Right renal pelvis (tissue), 4 donors: ENCODE measurements around the gene TUBB2A. TPM values are rescaled to one million over a fixed set of nuclear protein-coding genes. Genes with fewer than 3 reads are reported as not detected.
"Not testable (repeated sequence)": the region's sequence is repeated elsewhere in the genome, so short reads cannot be mapped to it uniquely, and the experiment has no call there.

Experiments used
- DNase-seq, 4 donors: peaks; one replicate each; pipeline ENCODE4 v3.0.0-alpha.2; 2013; ENCODE audit warnings: low read depth in 4 of 4, low spot score in 3 of 4, missing footprints in 1 of 4
- polyA plus RNA-seq, 4 donors: library from polyadenylated mRNA; unstranded; fragments of 120-200 nt; gene quantifications; one replicate each; pipeline ENCODE4 v1.2.1, GENCODE V29; 2013; ENCODE audit not compliant: insufficient read length in 4 of 4

TUBB2A gene
- polyA plus RNA-seq, 4 donors, result 45.8 to 78.6 (median 59.0) TPM

DNA sequence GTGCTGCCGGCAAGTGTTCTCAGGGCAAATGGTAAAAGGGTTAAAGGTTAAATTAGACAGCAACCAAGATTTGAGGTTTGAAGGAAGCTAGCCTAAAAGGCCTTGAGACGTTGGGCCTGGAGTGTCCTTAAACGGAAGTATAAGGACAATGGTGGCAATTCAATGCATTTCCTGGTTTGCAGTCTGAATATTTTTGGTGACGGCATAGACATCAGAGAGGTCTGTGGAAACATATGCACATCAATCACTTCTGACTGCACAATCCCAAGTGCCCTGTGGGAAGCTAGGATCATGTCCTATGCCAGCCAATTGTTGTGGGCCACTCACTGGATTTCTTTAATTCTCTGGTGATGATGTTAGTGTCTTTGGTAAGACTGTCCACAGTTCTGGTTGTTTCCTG, 25.7 kb upstream of the TUBB2A start:
- no peak for DNase-seq

DNA sequence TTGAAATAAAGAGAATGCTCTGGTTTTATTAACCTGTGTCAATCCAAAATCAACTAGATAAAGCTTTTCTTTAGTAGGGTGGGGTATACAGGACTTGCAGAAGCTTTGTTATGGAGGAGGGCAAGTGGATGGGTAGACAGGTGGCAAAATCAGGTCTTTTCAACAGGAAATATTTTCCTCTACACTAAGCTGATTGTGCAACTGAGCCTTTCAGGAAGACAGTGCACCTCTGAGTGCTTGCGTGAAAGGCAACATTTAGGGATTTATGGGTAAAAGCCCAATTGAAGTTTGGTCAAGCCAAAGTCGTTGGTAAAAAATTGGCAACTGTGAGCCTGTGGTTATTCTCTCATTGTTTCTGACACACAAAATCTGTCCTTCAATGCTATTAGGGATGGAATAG, 23.8 kb upstream of the TUBB2A start:
- DNase-seq, result no peak

DNA sequence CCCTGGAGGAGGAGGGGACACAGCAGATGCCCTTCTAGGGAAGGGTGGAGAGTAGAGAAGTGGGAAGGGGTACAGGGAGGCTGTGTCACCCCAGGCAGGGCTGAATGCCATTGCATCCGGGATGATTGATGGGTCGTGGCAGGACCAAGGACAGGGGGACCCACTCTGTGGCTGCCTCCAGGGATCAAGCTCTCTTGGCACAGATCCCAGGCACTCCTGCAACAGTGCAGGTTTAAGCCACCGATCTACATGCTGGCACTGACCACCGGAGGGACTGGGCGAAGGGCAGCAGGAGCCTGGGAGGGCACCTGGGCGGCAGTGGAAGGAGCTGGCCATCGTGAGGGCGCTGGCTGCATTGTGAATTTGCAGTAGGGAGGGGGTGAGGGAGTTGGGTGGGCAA, 22.6 kb upstream of the TUBB2A start:
- not testable (repeated sequence) for DNase-seq

DNA sequence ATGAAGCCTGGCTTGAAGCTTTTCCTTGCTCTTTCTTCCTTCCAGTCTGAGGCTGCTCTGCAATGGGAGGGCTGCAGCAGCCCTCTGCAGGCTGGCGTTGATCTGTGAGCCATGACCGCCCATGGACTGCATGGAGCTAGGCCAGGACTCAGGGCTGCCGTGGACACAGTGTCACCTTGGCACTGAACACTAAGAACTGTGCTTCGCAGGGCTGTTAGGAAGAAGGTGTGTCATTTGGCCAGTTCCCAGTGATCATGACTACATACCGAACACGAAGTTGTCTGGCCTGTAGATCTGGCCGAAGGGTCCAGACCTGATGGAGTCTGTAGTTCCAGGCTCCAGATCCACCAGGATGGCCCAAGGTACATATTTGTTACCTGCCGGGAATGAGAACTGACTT, 21.3 kb upstream of the TUBB2A start:
- DNase-seq, result not testable (repeated sequence)

DNA sequence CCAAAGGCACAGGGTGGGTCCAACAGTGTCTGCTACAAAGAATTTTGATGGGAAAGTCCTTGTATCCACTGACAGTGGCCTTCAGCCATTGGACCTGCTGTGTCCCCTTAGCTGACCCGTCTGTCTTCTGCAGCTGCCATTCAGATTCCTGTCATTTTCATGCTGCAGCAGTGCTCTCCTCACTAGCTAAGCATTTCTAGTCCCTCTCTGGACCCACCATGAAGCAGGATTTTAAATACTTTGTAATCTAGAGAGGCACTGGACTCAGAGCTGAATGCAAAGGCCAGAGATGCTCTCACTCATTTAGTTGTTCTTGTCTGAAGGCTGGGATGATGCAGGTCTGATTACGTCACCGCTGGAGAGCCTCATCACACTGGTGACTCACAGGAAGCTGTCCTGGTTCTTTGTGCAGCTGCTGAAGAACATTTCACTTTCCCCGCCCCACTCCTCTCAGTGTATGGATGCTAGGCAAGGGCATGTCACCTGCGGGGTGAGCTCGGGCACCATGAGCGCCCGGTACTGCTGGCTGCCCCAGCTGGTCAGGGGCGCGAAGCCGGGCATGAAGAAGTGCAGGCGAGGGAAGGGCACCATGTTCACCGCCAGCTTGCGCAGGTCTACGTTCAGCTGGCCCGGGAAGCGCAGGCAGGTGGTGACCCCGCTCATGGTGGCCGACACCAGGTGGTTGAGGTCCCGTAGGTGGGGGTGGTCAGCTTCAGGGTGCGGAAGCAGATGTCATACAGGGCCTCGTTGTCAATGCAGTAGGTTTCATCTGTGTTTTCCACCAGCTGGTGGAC, 19.4 kb upstream of the TUBB2A start:
- no peak for DNase-seq

DNA sequence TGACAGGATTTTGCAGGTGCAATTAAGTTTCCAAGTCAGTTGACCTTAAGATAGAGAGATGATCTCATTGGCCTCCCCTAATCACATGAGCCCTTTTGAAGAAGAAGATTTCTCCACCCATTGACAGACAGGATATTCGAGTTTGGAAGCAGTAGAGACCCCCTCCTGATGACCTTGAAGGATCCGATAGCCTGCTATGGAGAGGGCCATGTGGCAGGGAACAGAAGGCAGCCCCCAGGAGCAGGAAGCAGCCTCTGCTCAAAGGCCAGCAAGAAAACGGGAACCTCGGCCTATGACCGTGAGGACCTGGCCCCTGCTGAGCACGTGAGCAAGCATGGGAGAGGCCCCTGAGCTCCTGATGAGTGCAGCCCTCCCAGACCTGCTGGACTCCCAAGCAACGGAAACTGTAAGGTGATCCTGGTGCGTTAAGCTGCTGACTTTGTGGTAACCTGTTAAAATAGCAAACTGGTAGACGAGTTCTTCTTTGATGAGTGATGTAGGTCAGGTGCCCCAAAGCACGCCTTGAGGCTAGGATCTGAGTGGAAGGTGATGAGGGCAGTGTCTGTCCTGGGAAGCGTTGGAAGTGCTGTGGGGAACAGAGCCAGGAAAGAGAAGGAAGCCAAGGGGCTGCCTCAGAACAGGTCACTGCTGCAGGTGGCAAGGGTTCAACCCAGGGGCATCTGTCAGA, 18.5 kb upstream of the TUBB2A start:
- DNase-seq, result no peak

DNA sequence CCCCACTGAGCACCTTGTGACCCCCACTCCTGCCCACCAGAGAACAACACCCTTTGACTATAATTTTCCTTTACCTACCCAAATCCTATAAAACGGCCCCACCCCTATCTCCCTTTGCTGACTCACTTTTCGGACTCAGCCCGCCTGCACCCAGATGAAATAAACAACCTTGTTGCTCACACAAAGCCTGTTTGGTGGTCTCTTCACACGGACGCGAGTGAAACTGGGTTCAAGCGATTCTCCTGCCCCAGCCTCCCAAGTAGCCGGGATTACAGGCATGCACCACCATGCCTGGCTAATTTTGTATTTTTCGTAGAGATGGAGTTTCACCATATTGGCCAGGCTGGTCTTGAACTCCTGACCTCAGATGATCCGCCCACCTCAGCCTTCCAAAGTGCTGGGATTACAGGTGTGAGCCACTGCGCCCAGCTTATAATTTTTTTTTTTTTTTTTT, 16.3 kb upstream of the TUBB2A start:
- DNase-seq, result not testable (repeated sequence)

DNA sequence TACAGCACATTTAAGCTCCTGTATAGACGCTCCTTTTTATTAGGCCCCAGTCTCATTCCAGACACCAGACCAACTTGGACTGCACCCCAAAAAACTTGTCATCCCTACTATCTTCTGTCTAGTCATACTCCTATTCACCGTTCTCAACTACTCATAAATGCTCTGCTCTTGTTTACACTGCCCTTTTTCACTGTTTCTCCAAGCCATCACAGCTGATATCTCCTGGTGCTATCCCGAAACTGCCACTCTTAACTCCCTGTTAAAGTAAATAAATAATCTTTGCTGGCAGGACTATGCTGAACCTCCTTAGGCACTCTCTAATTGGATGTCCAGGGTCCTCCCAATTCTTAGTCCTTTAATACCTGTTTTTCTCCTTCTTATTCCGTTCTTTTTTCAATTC, 15.4 kb upstream of the TUBB2A start:
- not testable (repeated sequence) for DNase-seq

DNA sequence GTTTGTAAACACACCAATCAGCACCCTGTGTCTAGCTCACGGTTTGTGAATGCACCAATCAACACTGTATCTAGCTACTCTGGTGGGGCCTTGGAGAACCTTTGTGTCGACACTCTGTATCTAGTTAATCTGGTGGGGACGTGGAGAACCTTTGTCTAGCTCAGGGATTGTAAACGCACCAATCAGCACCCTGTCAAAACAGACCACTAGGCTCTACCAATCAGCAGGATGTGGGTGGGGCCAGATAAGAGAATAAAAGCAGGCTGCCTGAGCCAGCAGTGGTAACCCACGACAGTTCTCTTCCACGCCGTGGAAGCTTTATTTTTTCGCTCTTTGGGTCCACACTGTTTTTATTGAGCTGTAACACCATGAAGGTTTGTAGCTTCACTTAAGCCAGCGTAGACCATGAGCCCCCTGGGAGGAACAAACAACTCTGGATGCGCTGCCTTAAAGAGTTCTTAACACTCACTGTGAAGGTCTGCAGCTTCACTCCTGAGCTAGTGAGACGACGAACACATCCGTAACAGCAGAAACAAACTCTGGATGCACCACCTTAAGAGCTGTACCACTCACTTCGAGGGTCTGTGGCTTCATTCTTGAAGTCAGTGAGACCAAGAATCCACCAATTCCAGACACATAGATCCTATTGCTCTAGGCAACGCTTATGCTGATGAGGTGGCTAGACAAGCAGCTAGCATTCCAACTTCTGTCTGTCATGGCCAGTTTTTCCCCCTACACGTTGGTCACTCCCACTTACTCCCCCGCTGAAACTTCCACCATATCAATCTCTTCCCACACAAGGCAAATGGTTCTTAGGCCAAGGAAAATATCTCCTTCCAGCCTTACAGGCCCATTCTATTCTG, 14.2 kb upstream of the TUBB2A start:
- DNase-seq, result not testable (repeated sequence)

DNA sequence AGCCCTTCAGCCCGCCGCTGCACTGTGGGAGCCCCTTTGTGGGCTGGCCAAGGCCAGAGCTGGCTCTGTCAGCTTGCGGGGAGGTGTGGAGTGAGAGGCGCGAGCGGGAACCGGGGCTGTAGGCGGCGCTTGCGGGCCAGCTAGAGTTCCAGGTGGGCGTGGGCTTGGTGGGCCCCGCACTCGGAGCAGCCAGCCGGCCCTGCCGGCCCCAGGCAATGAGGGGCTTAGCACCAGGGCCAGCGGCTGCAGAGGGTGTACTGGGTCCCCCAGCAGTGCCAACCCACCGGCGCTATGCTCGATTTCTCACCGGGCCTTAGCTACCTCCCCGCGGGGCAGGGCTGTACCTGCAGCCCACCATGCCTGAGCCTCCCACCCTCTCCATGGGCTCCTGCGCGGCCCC, 13.3 kb upstream of the TUBB2A start:
- not testable (repeated sequence) for DNase-seq

DNA sequence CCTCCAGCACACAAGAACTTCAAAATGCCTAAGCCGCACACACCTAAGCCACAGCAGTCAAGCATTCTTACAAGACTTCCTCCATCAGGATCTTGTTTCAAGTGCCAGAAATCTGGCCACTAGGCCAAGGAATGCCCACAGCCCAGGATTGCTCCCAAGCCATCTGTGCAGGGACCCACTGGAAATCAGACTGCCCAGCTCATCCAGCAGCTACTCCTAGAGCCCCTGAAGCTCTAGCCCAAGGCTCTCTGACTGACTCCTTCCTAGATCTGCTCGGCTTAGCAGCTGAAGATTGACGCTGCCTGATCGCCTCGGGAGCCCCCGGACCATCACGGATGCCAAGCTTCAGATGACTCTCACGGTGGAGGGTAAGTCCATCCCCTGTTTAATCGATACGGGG, 10.7 kb upstream of the TUBB2A start:
- not testable (repeated sequence) for DNase-seq

DNA sequence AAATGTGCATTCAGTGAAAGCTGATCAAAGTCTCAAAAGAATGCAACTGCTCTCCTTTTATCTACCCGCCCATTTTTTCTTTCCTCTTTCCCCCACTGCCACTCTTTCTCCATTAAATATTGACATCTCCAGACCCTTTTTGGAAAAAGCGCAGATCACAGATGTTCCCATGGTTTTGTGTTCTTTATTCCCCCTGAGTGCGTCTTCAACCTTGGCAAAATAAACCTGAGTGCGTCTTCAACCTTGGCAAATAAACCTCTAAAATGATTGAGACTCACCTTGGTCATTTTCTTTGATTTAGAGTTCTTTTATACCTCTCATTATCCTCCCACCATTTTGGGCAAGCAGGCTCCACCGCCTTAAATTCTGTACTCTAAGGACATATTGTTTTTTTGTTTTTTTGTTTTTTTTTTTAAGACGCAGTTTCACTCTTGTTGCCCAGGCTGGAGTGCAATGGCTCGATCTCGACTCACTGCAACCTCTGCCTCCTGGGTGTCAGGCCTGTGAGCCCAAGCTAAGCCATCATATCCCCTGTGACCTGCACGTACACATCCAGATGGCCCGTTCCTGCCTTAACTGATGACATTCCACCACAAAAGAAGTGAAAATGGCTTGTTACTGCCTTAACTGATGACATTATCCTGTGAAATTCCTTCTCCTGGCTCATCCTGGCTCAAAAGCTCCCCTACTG, 9.3 kb upstream of the TUBB2A start:
- DNase-seq, result not testable (repeated sequence)

DNA sequence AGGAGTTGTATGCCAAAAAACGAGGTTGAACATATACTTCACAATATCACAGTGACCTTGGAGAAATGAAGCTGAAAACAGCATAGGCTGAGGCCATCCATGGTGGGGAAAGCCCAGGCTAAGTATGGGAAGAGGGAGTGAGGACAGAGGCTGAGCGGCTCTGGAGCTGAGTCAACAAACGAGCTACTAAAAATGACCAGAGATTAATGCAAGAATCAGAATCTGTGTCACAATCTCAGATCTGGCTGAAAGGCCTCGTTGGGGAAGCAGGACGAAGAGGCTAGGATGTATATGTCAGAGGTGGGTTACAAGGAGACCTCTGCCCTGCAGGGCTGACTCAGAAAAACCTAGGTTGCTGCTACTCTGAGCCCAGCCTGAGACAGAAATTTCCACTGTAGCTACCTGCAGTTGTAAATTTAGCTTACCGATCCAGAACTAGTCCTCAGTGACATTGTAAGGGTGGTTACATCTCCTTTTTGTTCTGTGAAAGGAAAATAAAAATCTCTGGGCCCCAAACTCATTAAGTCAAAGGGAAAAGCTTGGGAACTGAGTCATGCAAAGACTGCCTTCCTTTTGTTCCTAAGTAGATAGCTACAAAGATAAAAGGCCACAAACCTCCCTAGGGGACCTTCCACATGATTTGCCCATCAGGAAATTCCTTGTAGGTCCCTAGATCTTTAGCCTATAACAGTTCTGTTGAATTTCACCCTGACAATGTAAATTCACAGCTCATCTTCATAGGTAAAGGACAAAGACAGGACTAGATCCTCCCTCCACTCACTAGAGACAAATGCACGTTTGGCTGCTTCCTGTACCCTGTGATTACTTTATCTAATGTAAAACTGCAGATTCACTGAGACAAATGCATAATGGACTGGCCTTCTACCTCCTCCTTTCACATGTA, 8.5 kb upstream of the TUBB2A start:
- DNase-seq, result no peak

DNA sequence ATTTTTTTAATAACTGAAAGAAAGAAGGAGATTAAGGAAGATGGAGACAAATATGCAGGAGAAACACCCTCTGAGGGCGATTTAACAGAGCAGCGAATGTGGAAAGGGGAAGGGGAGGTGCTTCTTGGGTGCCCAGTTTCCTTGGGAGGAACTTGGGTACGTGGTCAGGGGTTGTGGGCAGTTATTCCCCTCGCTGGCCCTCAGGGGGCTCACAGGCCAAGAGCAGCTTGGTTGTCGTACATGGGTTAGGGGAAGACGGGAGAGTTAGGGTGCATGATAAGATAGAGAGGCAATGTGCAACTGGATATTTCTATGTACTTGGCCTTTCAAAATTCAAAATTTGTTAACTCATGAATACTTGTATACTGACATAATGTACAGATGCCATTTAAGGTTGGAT, 7.0 kb upstream of the TUBB2A start:
- DNase-seq, result no peak

DNA sequence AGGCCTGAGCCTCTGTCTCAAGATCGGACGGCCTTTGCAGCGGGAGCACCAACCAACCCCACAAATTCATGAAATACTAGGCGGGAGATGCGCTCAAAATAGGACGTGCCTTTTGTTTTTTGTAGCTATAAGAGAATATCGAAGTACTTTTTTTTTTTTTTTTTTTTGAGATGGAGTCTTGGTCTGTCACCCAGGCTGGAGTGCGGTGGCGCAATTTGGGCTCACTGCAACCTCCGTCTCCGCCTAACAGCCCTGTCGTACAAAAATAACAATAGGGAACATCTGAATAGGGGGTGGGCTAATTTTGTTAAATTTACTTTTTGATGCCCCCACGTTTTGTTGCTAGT, 5.9 kb upstream of the TUBB2A start:
- DNase-seq, result no peak

DNA sequence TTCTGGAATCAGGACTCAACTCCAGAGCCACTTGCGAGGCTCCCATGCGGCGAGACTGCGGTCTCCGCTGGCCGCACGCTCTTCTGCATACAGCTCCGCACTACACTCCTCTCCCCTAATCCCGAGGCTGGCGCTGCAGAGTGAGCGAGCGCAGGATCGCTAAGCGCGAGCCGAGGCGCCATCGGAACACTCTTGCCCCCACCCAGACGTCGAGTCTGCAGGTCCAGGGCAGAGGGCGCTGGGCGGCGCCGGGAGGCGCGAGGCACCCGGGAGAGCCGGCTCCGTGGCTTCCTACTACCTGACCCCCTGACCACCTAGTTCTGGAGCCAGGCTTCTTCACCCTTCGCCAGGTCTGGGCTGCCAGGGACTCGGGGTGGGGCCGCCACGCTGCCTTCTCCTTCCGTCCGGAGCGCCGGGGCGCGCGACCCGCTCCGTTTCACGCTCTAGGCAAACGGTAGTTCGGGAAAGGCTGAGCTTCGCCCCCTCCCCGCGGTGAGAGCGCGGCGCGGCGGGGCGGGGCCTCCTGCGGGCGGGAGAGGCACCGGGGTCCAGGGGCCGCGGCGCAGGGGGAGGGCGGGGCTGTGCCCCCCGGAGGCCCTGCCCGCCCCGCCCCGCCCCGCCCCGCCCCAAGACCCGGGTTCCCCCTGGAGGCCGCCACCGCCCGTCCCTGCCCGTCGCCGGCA, 5.4 kb upstream of the TUBB2A start:
- peak in 2 of 4 donors; percentile 53 to 69 for DNase-seq

DNA sequence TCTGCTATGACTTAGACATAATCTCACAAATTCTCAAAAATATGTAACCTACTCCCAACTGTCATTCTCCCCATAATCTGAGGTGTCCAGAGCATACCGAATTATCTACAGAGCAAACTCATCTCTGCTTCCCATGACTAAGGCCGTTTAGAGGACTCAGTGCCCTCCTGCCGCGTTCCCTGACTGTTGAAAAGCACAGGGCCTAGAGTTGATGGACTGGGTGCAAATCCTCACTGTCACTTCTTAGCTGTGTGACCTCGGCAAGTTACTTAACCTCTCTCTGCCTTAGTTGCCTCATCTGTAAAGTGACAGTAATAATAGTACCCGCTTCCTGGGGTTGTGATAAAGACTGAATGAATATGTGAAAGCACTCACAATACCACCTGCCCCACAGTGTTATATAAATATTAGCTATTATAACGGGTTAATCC, 4.7 kb upstream of the TUBB2A start:
- no peak for DNase-seq

DNA sequence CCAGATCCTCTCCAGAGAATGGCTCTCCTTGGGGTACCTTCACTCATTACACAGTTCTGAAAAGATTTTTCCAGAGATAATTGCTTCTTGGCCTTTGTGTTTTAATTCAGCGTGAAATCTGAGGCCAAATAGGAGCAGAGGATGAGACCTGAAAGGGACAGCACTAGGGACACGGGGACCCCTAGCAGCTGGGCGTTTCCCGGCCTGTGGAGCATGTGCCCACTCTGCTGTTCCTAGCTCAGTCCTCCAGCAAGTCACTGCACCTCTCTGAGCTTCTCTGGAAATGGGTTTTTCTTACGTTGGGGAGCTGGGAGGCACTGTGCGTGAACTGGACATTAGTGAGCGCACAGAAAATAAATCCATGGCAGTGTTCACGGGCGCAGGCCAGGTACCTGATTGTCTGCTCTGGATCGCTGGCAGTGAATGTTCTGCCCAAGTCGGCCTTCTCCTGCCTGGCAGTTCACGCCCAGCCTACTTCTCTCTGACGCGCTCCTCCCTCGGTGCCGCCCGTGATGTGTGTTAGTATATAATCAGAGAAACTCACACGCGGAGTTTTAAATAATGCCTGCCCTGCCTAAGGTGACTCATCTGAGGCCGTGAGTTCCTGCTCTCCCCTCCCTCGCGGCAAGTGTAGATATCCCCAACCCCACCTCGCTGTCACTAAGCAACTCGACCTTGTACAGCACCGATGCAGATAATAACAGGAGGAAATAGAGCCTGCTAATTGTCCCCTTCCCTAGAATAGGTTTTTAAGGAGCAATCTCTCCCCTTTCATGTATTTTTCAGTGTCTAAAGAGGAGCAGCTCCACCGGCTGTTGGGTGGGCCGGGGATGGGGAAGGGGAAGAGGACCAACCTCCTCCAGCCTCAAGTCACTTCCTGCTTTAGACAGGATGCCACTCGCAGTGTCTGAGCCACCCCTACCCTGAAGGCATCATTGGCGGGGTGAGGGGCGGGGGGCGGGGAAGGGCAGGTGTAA, 2.7 kb upstream of the TUBB2A start:
- no peak for DNase-seq
